Activated naive CD8-positive, alpha-beta T cell treated with anti-CD3 and anti-CD28 coated beads, Interleukin-2, amount 50 U/mL, for 16 hours (primary cell): Measurements from ENCODE around the gene DCAF11.
A peak's percentile ranks its signal among the peaks of the same experiment; 100 is the strongest.

Experiments
- DNase-seq: peaks from one replicate; pipeline ENCODE4 v3.0.0-alpha.2; 2020; ENCODE audit warnings: low read depth, low spot score

DCAF11 gene

DNA sequence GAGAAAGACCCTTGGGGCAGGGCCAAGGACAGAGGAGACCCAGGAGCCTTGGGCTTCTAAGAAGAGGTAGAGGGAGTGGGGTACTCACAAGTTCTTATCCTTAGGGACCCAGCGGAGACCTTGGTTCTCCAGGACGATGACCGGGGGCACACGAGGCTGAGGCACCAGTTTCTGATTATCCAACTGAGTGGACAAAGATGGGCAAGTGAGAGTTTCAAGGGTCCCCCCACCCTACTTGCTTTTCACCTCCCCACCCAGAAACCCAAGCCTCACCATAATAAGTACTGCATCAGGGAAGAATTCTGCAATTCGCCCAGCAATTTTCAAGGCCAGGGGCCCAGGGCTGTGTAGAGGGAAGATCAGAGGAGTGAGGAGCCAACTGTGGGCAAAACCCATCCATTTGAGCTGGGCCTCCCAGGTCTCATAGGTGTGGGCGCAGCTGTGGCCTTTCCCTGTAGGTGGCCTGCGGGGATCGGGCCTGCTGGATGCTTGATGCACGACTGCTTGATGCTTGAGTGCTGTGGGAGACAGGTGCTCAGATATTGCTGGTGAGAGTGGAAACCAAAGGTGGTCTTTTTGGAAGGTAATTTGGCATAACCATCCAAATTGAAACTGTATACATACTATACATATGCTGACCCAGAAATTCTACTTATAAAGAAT lies 24.8 kb downstream of the DCAF11 start:
- DNase-seq, result no peak

- DNase-seq, result peak; percentile 99
These were observed 26.7 kb downstream of the DCAF11 start, which contains the start of gene EMC9 for GRCh38 chr14:24141097-24141880. Gene EMC9, minus strand, starts transcription at chr14:24141591. Its CDS starts 287 bp downstream, at chr14:24141304.

DNA sequence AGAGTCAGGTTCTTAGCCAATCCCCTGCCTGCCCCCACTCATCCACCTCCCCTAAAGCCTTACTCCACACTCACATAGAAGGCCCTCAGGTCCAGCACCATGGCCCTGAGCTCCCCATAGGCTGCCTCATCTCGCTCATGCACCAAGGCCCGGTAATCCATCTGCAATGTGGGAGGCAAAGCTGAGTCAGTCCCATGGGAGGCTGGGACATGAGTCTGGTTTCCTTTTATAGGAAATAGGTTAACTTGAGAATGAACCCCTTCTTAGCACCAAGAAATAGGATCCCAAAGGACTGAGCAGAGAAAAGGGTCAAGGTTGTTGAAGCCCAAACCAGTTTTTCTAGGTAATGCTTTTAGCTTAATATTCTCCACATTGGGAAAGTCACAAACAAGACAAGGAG lies 28.9 kb downstream of the DCAF11 start:
- no peak for DNase-seq

- DNase-seq, result no peak
These were observed 29.9 kb downstream of the DCAF11 start for GRCh38 chr14:24144451-24144850.

DNA sequence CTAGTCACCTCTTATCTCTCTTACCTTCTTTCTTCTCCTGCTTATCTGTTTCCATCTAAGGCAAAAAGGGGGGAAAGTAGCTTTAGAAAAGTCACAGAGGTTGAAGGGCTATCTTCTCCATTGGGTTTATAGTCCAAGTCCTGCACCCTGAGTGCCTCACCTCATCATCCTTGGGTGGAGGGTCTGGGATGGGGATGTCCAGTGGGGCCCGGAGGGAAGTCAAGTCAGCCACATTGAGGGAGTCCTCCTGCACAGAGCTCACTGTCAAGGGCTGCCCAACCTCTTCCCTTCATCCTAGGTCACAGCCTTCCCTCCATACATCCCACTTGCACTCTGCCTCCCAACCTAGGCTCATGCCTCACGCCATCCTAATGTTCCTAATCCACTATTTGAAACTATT lies 30.6 kb downstream of the DCAF11 start:
- no peak for DNase-seq

- no peak for DNase-seq
These were observed 31.3 kb downstream of the DCAF11 start for GRCh38 chr14:24145690-24146452.

- peak; percentile 72 for DNase-seq
These were observed 31.9 kb downstream of the DCAF11 start, which contains the start of gene PSME2 for GRCh38 chr14:24146453-24146977. Gene PSME2, minus strand, starts transcription at chr14:24146610. Its CDS starts 29 bp downstream, at chr14:24146581.

GRCh38 chr14:24146978-24147760 lies 32.6 kb downstream of the DCAF11 start, which contains the start of gene RNF31:
Gene RNF31, plus strand, starts transcription at chr14:24147498. Its CDS starts 201 bp downstream, at chr14:24147699.
- peak; percentile 98 for DNase-seq

DNA sequence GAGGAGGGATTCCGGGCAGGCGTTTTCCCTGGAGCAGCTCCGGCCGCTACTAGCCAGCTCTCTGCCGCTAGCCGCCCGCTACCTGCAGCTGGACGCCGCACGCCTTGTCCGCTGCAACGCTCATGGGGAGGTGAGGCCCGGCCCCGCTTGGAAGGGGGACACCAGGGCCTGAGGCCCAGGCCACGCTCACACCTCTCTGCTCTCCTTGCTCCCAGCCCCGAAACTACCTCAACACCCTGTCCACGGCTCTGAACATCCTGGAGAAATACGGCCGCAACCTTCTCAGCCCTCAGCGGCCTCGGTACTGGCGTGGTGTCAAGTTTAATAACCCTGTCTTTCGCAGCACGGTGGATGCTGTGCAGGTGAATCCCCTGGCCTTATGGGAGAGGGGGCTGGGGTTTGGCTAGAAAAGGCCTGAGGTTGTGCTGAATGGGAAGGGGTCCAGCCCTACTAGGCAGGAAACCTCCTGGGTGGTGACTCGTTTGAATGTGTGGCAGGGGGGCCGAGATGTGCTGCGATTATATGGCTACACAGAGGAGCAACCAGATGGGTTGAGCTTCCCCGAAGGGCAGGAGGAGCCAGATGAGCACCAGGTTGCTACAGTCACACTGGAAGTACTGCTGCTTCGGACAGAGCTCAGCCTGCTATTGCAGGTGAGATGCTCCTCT lies 33.3 kb downstream of the DCAF11 start:
- no peak for DNase-seq

GRCh38 chr14:24149302-24149969 lies 34.9 kb downstream of the DCAF11 start:
- DNase-seq, result no peak

GRCh38 chr14:24150061-24150460 lies 35.5 kb downstream of the DCAF11 start:
- no peak for DNase-seq

DNA sequence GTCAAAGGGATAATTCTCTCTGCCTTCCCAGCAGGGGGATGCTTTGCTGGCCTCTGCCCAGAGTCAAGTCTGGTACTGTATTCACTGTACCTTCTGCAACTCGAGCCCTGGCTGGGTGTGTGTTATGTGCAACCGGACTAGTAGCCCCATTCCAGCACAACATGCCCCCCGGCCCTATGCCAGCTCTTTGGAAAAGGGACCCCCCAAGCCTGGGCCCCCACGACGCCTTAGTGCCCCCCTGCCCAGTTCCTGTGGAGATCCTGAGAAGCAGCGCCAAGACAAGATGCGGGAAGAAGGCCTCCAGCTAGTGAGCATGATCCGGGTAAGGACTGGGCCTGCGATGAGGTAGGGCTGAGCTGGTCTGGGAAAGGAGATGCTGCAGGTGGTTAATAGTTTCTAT lies 36.0 kb downstream of the DCAF11 start:
- DNase-seq, result no peak

DNA sequence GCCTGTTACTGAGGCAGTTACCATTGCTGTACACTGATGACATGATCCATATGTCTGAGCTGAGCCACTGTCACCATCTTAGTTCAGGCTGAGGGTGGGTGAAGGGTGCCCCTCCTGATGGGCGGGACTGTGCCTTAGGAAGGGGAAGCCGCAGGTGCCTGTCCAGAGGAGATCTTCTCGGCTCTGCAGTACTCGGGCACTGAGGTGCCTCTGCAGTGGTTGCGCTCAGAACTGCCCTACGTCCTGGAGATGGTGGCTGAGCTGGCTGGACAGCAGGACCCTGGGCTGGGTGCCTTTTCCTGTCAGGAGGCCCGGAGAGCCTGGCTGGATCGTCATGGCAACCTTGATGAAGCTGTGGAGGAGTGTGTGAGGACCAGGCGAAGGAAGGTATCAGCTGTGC lies 36.4 kb downstream of the DCAF11 start:
- no peak for DNase-seq

DNA sequence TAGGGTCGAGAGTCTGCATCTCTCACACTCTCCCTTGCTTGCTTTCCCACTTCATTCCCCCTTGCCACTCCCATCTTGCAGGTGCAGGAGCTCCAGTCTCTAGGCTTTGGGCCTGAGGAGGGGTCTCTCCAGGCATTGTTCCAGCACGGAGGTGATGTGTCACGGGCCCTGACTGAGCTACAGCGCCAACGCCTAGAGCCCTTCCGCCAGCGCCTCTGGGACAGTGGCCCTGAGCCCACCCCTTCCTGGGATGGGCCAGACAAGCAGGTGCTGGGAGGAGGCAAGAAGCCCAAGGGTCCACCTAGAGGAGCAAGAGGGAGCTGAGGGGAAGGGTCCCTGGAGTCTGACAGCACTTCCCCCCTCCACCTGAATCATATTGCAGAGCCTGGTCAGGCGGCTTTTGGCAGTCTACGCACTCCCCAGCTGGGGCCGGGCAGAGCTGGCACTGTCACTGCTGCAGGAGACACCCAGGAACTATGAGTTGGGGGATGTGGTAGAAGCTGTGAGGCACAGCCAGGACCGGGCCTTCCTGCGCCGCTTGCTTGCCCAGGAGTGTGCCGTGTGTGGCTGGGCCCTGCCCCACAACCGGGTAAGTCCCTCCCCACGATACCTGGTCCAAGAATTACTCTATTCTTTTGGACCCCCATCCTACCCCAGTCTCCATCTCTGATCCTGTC lies 37.0 kb downstream of the DCAF11 start:
- DNase-seq, result no peak

DNA sequence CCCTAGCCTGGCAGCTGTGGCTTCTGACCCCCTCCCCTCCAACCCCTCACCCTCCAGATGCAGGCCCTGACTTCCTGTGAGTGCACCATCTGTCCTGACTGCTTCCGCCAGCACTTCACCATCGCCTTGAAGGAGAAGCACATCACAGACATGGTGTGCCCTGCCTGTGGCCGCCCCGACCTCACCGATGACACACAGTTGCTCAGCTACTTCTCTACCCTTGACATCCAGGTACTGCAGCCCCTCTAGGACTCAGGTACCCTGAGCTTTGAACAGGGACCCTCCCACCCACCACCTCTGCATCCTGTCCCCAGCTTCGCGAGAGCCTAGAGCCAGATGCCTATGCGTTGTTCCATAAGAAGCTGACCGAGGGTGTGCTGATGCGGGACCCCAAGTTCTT lies 40.5 kb downstream of the DCAF11 start:
- no peak for DNase-seq

GRCh38 chr14:24156840-24157239 lies 42.3 kb downstream of the DCAF11 start:
- DNase-seq, result no peak

DNA sequence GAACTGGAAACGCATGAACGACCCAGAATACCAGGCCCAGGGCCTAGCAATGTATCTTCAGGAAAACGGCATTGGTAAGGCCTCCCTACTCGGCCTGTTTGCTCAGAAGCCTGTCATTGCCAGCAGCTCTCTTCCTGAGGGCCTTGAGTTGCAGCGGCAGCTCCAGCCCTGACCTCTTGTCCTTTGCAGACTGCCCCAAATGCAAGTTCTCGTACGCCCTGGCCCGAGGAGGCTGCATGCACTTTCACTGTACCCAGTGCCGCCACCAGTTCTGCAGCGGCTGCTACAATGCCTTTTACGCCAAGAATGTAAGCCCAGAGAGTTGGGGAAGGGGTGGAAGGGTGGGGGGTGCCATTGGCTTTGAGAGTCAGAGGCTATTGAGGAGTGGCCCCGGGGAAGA lies 42.8 kb downstream of the DCAF11 start:
- DNase-seq, result no peak

DNA sequence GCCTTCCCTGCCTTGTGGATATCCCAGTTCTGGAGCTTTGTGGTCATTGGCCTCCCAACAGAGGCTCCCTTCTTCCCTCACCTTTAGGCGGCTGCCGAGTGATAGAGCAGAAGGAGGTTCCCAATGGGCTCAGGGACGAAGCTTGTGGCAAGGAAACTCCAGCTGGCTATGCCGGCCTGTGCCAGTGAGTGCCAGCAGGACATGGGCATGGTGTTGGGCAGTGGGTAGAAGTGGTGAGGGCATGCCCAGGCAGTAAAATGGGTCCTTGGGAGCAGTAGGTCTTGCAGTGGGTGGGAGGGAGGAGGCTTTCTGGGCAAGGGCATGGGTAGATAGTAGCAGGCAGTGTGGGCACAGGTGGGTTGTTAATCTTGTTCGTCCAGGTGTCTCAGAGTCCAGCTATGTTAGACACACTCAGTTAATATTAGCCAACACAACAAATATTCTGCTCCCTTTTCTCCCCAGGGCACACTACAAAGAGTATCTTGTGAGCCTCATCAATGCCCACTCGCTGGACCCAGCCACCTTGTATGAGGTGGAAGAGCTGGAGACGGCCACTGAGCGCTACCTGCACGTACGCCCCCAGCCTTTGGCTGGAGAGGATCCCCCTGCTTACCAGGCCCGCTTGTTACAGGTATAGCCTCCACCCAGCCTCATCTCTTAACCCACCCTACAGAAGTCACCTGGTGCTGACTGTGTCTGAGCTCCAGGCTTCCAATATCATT lies 45.4 kb downstream of the DCAF11 start:
- no peak for DNase-seq

DNA sequence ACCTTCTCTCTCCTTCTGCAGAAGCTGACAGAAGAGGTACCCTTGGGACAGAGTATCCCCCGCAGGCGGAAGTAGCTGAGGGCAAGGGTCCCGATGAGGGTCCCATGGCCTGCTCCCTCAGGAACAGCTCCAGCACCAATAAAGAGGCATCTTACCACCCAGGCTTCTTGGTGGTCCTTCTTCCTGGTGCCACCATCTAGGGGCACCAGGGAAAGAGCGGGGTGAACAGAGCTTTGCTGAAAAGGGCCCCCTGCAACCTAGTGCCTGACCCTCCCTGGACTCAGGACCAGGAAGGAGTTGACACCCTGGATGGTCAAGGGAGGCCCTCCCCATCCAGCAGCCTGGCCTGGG lies 45.9 kb downstream of the DCAF11 start:
- DNase-seq, result no peak
